Thoracic aorta (tissue), 2 donors: ENCODE measurements around the gene MCF2L. TPM values are rescaled to one million over a fixed set of nuclear protein-coding genes. Genes with fewer than 3 reads are reported as not detected.

Source experiments
- ATAC-seq: fragments of 150-250 bp; one replicate; pipeline ENCODE4 v1.8.0; 2017; ENCODE audit warnings: low read depth; ENCODE audit not compliant: insufficient number of reproducible peaks, low FRiP score
- DNase-seq: peaks from one replicate; pipeline ENCODE4 v3.0.0-alpha.2; 2020; ENCODE audit warnings: low spot score
- H3K27ac ChIP-seq, 2 donors: fragments of 200-600 bp; sonication (generic); 1 replicate in 1 of 2; 2 replicates in 1 of 2; pipeline ENCODE4 v1.5.1; 2016; ENCODE audit warnings: mild to moderate bottlenecking in 2 of 2, moderate library complexity in 2 of 2
- H3K27me3 ChIP-seq: fragments of 200-600 bp; sonication (generic); replicated peaks from 2 replicates; pipeline ENCODE4 v1.6.0; 2016; ENCODE audit warnings: mild to moderate bottlenecking; ENCODE audit not compliant: insufficient read depth
- H3K36me3 ChIP-seq: fragments of 200-600 bp; sonication (generic); one replicate; pipeline ENCODE4 v1.5.1; 2016
- H3K4me1 ChIP-seq, 2 donors: fragments of 200-600 bp; sonication (generic); 1 replicate in 1 of 2; 2 replicates in 1 of 2; pipeline versions ENCODE4 v1.5.1 to v1.6.0; 2016; ENCODE audit warnings: low read depth in 2 of 2, mild to moderate bottlenecking in 1 of 2; ENCODE audit not compliant: control insufficient read depth in 1 of 2
- H3K4me3 ChIP-seq: fragments of 200-600 bp; sonication (generic); 2 replicates; pipeline ENCODE4 v1.5.1; 2016; ENCODE audit warnings: mild to moderate bottlenecking
- H3K9me3 ChIP-seq: fragments of 200-600 bp; sonication (generic); 2 replicates; pipeline ENCODE4 v1.5.1; 2016
- total RNA-seq, 2 donors: library from RNA; depleted of rRNA; stranded (reverse); fragments of >200 nt; gene quantifications; one replicate each; pipeline versions ENCODE4 v1.1.0 to v1.2.3, GENCODE V29; 2016
- TF ChIP-seq, protein P1 (sequence below): fragments of 200-600 bp; sonication (generic); IDR thresholded peaks from one replicate; pipeline ENCODE4 v1.5.1; 2019; ENCODE audit warnings: antibody characterized with exemption

The MCF2L gene
- total RNA-seq, 2 donors from 2014 or later: 34.9 to 49.2 TPM

- TF ChIP-seq, protein P1, sequence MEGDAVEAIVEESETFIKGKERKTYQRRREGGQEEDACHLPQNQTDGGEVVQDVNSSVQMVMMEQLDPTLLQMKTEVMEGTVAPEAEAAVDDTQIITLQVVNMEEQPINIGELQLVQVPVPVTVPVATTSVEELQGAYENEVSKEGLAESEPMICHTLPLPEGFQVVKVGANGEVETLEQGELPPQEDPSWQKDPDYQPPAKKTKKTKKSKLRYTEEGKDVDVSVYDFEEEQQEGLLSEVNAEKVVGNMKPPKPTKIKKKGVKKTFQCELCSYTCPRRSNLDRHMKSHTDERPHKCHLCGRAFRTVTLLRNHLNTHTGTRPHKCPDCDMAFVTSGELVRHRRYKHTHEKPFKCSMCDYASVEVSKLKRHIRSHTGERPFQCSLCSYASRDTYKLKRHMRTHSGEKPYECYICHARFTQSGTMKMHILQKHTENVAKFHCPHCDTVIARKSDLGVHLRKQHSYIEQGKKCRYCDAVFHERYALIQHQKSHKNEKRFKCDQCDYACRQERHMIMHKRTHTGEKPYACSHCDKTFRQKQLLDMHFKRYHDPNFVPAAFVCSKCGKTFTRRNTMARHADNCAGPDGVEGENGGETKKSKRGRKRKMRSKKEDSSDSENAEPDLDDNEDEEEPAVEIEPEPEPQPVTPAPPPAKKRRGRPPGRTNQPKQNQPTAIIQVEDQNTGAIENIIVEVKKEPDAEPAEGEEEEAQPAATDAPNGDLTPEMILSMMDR: no peak
- no peaks in the 10 kb centered on the region for H3K27me3 ChIP-seq
- H3K4me1 ChIP-seq: no peaks in the 10 kb centered on the region
- no peak for ATAC-seq
- no peak overlapping the region for H3K4me3 ChIP-seq
- no peaks in the 10 kb centered on the region for H3K9me3 ChIP-seq
- no peak overlapping the region for H3K27ac ChIP-seq
- DNase-seq: no peak
- H3K36me3 ChIP-seq: peaks cover 7% of the 10 kb centered on the region
Observed at GRCh38 chr13:113084094-113084942, 115.3 kb downstream of the MCF2L start.

- no peak overlapping the region for H3K4me3 ChIP-seq
- no peak overlapping the region for H3K27ac ChIP-seq
- no peaks in the 10 kb centered on the region for H3K27me3 ChIP-seq
- H3K36me3 ChIP-seq: peaks cover 12% of the 10 kb centered on the region
- no peak for ATAC-seq
- DNase-seq: no peak
- TF ChIP-seq, protein P1: no peak
- H3K4me1 ChIP-seq: no peaks in the 10 kb centered on the region
- H3K9me3 ChIP-seq: no peaks in the 10 kb centered on the region
Observed at GRCh38 chr13:113084943-113085540, 116.0 kb downstream of the MCF2L start.

DNA sequence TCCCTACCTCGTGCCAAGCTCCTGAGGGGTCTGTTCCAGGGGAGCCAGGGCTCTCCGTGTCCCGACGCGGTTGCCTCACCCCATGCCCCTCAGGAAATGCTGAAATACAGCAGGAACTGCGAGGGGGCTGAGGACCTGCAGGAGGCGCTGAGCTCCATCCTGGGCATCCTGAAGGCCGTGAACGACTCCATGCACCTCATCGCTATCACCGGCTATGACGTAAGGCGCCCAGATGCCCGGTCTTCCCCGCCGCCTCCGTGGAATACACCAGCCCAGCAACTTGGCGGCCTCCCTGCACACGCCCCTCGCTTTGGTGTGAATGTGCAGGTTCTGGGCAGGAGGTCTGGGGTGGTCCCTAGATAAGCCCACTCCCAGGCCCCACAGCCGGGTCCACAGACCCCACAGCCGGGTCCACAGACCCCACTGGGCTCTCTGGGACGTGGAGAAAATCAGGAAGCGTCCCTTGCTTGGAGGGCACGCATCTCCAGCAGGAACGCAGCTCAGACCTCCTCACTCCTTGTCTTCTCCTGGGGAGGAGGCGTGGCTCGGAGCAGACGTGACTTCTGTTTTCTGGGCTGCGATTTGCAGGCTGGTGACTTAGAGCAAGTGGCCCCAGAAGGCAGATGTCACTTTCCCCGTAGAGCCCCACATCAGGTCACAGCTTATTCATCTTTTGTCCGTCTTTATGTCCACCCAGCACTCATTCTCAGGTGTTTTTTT lies 117.2 kb downstream of the MCF2L start:
- H3K9me3 ChIP-seq: no peaks in the 10 kb centered on the region
- DNase-seq (no peak), ATAC-seq (no peak)
- H3K4me1 ChIP-seq: no peaks in the 10 kb centered on the region
- H3K4me3 ChIP-seq: no peak overlapping the region
- H3K27ac ChIP-seq: no peak overlapping the region
- no peaks in the 10 kb centered on the region for H3K27me3 ChIP-seq
- TF ChIP-seq, protein P1: no peak
- H3K36me3 ChIP-seq: peaks cover 12% of the 10 kb centered on the region

GRCh38 chr13:113086991-113087922 lies 118.2 kb downstream of the MCF2L start:
- H3K4me1 ChIP-seq: no peaks in the 10 kb centered on the region
- TF ChIP-seq, protein P1: no peak
- H3K27me3 ChIP-seq: no peaks in the 10 kb centered on the region
- H3K9me3 ChIP-seq: no peaks in the 10 kb centered on the region
- ATAC-seq (no peak), DNase-seq (no peak)
- peaks cover 12% of the 10 kb centered on the region for H3K36me3 ChIP-seq
- H3K4me3 ChIP-seq: no peak overlapping the region
- no peak overlapping the region for H3K27ac ChIP-seq
